C4-2B (cell line): ENCODE data around the gene PHACTR1.

ENCODE experiments used
- ZFX ChIP-seq: fragments of 450-650 bp; IDR thresholded peaks from 2 replicates; pipeline ENCODE4 v1.6.1; 2017
- TF ChIP-seq, protein P1 (sequence below): fragments of 450-650 bp; conservative IDR thresholded peaks from 2 replicates; pipeline ENCODE4 v1.5.1; 2017; ENCODE audit warnings: mild to moderate bottlenecking

GRCh38 chr6:13238640-13239216 lies 522.2 kb downstream of the PHACTR1 start:
- TF ChIP-seq, protein P1, sequence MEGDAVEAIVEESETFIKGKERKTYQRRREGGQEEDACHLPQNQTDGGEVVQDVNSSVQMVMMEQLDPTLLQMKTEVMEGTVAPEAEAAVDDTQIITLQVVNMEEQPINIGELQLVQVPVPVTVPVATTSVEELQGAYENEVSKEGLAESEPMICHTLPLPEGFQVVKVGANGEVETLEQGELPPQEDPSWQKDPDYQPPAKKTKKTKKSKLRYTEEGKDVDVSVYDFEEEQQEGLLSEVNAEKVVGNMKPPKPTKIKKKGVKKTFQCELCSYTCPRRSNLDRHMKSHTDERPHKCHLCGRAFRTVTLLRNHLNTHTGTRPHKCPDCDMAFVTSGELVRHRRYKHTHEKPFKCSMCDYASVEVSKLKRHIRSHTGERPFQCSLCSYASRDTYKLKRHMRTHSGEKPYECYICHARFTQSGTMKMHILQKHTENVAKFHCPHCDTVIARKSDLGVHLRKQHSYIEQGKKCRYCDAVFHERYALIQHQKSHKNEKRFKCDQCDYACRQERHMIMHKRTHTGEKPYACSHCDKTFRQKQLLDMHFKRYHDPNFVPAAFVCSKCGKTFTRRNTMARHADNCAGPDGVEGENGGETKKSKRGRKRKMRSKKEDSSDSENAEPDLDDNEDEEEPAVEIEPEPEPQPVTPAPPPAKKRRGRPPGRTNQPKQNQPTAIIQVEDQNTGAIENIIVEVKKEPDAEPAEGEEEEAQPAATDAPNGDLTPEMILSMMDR = no peak
- no peak for TF ChIP-seq ZFX
